Muscle layer of colon (tissue), 2 donors: Measurements from ENCODE around the gene NKAIN4.

Experiments
- H3K27ac ChIP-seq: one replicate; pipeline ENCODE4 v1.7.0; 2013; ENCODE audit warnings: low read depth, mild to moderate bottlenecking, low read length, moderate library complexity
- H3K27me3 ChIP-seq, 2 donors: one replicate each; pipeline ENCODE4 v1.7.0; 2013; ENCODE audit warnings: low read length in 2 of 2, mild to moderate bottlenecking in 2 of 2; ENCODE audit not compliant: insufficient read depth in 2 of 2, control insufficient read depth in 1 of 2
- H3K36me3 ChIP-seq: one replicate; pipeline ENCODE4 v1.7.0; 2013; ENCODE audit warnings: mild to moderate bottlenecking, low read length; ENCODE audit not compliant: insufficient read depth
- H3K4me1 ChIP-seq: one replicate; pipeline ENCODE4 v1.7.0; 2013; ENCODE audit warnings: mild to moderate bottlenecking, low read length; ENCODE audit not compliant: insufficient read depth
- H3K4me3 ChIP-seq, 2 donors: one replicate each; pipeline ENCODE4 v1.7.0; 2013; ENCODE audit warnings: low read length in 2 of 2, low read depth in 1 of 2, mild to moderate bottlenecking in 1 of 2, moderate library complexity in 1 of 2
- H3K9ac ChIP-seq: one replicate; pipeline ENCODE4 v1.7.0; 2013; ENCODE audit warnings: low read length
- H3K9me3 ChIP-seq: one replicate; pipeline ENCODE4 v1.7.0; 2013; ENCODE audit warnings: mild to moderate bottlenecking, low read length
- donor health status: abdominal sarcoma.
- donor health status: Adenocarcinoma of cecum.

The NKAIN4 gene

DNA sequence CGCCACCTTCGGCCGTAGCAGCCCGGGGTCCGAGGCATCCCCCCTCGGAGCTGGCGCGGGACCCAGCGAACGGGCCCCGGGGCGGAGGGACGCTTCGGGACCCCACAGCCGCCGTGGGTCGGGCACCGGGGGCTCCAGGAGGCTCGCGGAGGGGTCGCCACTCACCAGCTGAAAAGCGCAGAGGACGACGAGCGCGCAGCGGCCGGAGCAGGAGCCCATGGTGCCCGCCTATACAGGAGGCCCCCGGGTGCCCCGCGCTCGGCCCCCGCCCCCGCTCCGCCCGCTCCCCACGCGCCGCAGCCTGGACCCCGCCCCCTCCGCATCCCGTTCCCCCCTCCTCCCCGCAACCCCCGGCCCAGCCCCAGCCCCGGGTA lies at the start of gene NKAIN4:
Gene NKAIN4 (minus strand): TSS at position 232 of the 374 bp plus-strand sequence. CDS start 13 bp downstream, at position 219.
- H3K4me3 ChIP-seq, result no peak within 1 kb of the TSS
- H3K4me1 ChIP-seq, result no peaks in the 10 kb centered on the region
- peaks cover 9 to 32% of the 10 kb centered on the region in 2 donors for H3K27me3 ChIP-seq
- H3K36me3 ChIP-seq, result no peaks in the 10 kb centered on the region
- no peak within 1 kb of the TSS for H3K9ac ChIP-seq
- no peak within 1 kb of the TSS for H3K27ac ChIP-seq
- H3K9me3 ChIP-seq, result no peaks in the 10 kb centered on the region

DNA sequence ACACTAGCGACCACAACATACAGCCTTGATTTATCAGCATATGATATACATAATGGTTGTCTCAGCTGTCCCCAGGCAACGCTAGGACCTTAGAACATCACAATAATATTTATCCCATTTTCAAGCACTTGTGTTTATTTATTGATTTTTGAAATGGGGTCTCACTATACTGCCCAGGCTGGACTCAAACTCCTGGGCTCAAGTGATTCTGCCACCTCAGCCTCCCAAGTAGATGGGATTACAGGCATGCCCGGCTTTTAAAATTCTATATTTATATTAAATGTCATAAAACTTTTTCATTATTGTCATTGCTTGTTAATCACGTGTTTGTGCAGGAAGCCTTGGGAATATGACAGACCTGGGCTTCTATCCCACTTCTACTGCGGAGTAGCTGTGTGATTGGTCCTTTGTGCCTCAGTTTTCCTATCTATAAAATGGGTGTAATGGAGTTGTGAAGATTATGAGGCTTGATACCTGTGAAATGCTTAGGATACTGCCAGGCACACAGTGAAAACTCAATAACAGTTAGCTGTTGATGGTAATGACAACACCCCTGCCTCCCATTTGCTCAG lies 48.9 kb upstream of the NKAIN4 start:
- Histone ChIP-seq H3K4me1 (no peaks in the 10 kb centered on the region), H3K9ac (no peak overlapping the region), H3K4me3 (no peak overlapping the region), H3K9me3 (peaks cover 6% of the 10 kb centered on the region), H3K36me3 (no peaks in the 10 kb centered on the region), H3K27me3 (peaks cover 0 to 38% of the 10 kb centered on the region in 2 donors), H3K27ac (no peak overlapping the region)

DNA sequence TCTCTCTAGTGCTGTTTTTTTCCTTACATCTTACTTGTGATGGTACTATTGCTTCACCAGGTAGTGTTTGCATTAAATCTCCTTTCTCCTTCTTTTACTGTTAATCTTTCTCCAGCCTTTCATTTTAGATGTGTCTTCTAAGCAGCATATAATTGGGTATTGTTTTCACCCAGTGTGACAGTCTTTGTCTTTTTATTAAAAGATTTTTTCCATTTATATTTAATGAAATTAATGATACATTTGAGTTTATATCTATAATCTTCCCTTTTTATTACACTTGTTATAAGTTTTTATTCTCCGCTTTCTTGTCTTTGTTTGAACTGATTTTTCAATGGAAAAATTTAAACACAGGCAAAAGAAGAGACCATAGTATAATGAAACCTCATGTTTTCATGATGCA lies 47.4 kb upstream of the NKAIN4 start:
- no peak overlapping the region for H3K4me3 ChIP-seq
- H3K36me3 ChIP-seq, result no peaks in the 10 kb centered on the region
- no peaks in the 10 kb centered on the region for H3K4me1 ChIP-seq
- H3K27me3 ChIP-seq, result peaks cover 0 to 37% of the 10 kb centered on the region in 2 donors
- no peak overlapping the region for H3K27ac ChIP-seq
- peaks cover 6% of the 10 kb centered on the region for H3K9me3 ChIP-seq
- no peak overlapping the region for H3K9ac ChIP-seq

DNA sequence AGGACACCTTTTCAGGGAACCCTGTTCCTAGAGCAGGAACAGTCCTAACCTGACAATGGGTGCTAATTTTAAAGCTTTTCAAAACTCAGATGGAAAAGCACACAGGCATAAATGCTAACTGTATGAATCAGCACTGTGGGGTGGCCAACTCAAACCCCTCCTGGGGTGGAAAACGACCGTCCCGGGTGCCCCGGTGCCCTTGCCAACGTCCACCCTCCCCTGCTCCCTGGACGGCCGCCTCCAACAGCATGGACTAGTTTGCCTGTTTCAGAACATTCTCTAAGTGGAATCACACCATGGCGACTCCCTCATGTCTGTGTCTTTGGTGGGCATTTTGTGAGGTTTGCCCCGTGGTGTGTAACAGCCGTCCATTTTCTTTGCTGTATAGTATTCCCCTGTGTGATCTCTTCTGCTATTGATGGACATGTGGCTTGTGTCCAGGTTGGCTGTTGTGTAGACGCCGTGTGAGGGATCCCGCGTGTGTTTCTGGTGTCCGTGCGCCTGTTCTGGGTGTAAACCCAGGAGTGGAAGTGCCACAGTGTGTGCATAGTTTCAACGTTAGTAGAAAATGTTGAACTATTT lies 44.6 kb upstream of the NKAIN4 start:
- H3K36me3 ChIP-seq, result no peaks in the 10 kb centered on the region
- H3K9me3 ChIP-seq, result peaks cover 6% of the 10 kb centered on the region
- no peak overlapping the region for H3K27ac ChIP-seq
- no peak overlapping the region for H3K9ac ChIP-seq
- H3K4me3 ChIP-seq, result no peak overlapping the region
- no peaks in the 10 kb centered on the region for H3K4me1 ChIP-seq
- H3K27me3 ChIP-seq, result peaks cover 0 to 49% of the 10 kb centered on the region in 2 donors

DNA sequence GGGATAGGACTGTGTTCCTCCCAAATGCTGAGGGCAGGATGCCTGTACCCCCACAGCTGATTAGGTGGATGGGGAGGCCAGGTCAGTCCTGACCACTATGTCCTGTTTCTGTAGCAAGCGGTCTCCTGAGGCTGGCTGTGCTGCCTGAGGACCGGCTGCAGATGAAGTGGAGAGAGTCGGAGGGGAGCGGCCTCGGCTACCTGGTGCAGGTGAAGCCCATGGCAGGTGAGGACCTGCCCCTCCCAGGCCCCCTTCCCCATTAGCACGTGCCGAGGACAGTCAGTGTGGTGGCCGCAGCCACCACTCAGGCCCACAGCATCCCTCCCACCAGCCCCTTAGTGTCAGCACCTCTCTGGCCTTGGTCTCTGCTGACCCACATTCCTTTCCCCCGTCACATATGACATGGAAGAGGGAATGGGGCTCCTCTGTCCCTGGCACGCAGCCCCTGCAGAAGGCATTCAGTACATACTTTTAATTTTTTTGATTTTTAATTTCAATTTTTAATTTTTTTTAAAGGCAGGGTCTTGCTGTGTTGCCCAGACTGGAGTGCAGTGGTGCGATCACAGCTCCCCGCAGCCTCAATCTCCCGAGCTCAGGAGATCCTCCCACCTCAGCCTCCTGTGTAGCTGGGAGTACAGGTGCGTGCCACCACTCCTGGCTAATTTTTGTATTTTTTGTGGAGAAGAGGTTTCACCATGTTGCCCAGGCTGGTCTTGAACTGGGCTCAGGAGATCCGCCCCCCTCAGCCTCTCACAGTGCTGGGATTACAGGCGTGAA lies 43.7 kb upstream of the NKAIN4 start:
- Histone ChIP-seq H3K27me3 (peaks cover 0 to 55% of the 10 kb centered on the region in 2 donors), H3K4me3 (no peak overlapping the region), H3K9ac (no peak overlapping the region), H3K4me1 (no peaks in the 10 kb centered on the region), H3K9me3 (peaks cover 6% of the 10 kb centered on the region), H3K36me3 (no peaks in the 10 kb centered on the region), H3K27ac (no peak overlapping the region)

DNA sequence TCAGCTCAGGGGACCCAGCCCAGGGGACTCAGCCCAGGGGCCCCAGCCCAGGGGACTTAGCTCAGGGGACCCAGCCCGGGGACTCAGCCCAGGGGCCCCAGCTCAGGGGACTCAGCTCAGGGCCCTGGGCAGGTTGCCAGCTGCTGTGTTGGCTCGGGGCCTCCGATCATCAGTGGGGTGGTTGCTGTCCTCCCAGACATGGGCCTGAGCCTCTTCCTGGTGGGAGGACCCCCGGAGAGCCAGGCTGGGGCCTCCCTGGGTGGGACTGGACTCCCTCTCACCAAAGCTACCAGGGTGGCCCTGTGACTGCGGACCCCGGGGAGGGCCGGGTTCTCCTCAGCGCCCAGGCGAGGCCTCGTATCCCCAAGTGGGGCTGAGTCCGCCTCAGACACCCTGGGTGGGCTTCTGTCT lies 43.1 kb upstream of the NKAIN4 start:
- H3K27ac ChIP-seq, result no peak overlapping the region

DNA sequence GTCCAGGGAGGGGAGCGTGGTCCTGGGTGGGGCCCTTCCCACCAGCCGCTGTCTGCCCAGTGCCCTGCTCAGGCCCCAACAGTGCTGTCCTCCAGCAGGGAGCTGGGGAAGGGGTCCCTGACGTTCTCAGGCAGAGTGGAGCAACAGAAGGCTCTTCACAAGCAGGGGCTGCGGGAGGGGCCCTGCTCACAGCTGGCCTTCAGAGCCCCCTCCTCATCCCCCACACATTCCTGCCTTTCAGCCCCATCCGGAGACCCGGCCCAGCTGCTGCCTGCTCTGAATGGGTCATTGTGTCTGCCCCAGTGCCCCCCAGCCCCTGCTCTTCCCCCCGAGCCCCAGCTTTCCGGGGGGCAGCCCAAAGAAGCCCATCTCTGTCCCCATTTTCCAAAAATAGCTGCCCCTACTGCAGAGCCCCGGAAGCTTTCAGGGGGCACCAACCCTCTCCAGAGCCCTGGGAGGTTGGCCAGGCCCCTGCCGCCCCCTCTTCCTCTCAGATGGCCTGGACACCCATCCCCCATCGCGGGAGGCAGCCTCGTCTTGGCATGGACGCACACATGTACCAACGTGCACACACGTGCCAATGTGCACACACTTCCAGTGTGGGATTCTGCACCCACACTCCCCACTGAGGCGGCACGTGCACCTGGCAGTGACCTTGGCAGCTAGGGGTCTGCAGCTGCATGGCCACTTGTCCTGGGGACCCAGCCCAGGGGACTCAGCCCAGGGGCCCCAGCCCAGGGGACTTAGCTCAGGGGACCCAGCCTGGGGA lies 42.5 kb upstream of the NKAIN4 start:
- Histone ChIP-seq H3K27me3 (peaks cover 0 to 65% of the 10 kb centered on the region in 2 donors), H3K4me1 (no peaks in the 10 kb centered on the region), H3K9me3 (peaks cover 6% of the 10 kb centered on the region), H3K4me3 (no peak overlapping the region), H3K27ac (no peak overlapping the region), H3K36me3 (no peaks in the 10 kb centered on the region), H3K9ac (no peak overlapping the region)

More for the DNA sequence above, 43.1 kb upstream of the NKAIN4 start:
- Histone ChIP-seq H3K4me1 (no peaks in the 10 kb centered on the region), H3K9ac (no peak overlapping the region), H3K9me3 (peaks cover 6% of the 10 kb centered on the region), H3K27me3 (peaks cover 0 to 61% of the 10 kb centered on the region in 2 donors), H3K36me3 (no peaks in the 10 kb centered on the region), H3K4me3 (no peak overlapping the region)

DNA sequence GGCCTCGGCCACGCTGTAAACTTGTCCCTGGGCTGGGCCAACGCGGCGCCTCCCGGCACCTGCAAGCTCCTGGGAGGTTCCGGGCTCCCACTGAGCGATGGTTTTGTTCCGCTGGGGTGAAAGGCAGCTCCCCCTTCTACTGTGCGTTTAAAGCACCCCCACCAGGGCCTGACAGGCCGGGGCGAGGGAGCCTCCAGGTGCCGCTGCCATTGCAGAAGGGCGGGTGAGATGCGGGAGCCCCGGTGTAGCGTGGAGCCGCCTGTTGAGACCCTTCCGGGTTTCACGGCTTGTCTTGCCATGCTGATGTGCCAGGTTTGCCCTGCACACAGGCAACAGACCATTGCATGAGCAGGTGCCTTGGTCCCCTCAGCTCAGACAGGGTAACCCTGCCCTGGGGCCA lies 41.6 kb upstream of the NKAIN4 start:
- Histone ChIP-seq H3K9ac (no peak overlapping the region), H3K4me1 (no peaks in the 10 kb centered on the region), H3K36me3 (no peaks in the 10 kb centered on the region), H3K9me3 (peaks cover 6% of the 10 kb centered on the region), H3K27me3 (peaks cover 0 to 65% of the 10 kb centered on the region in 2 donors), H3K27ac (no peak overlapping the region), H3K4me3 (no peak overlapping the region)

DNA sequence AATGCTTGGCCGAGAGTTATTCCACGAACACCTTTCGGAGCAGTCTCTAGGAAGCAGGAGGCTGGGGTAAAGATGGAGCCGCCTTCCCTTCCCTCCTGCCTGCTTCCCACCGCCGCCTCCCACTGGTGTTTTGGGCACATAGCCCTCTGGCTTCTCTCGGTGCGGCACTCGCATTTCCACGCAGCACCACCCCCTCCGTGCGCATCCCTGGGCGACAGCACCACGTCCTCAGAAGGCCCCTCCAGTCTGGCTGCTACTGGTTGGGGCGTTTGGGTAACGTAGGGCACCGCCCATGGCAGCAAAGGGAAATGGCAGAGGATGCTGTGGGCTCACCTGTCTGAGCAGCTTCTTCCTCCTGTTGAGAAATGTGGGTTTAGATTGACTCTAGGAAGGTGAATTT lies 41.2 kb upstream of the NKAIN4 start:
- Histone ChIP-seq H3K4me3 (no peak overlapping the region), H3K9ac (no peak overlapping the region), H3K27me3 (peaks cover 0 to 65% of the 10 kb centered on the region in 2 donors), H3K4me1 (no peaks in the 10 kb centered on the region), H3K27ac (no peak overlapping the region), H3K9me3 (peaks cover 6% of the 10 kb centered on the region), H3K36me3 (no peaks in the 10 kb centered on the region)

DNA sequence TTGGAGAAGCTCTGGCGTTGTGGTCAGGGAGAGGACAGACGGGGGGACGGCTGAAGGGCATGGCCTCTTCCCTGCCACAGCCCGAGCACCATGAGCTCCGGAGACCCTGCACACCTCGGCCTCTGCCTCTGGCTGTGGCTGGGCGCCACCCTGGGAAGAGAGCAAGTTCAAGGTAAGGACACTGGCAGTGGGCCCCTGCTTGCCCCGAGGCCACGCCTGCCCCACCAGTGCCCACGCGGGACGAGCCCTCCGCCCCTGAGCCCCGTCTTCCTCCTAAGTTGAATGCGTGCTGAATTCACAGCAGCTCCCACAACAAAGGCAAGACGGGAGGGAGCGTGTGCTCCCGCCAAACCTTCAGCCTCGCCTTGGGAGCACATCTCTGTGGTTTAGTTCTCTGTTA lies 40.8 kb upstream of the NKAIN4 start:
- Histone ChIP-seq H3K9me3 (peaks cover 6% of the 10 kb centered on the region), H3K27me3 (peaks cover 0 to 65% of the 10 kb centered on the region in 2 donors), H3K4me3 (no peak overlapping the region), H3K36me3 (no peaks in the 10 kb centered on the region), H3K4me1 (no peaks in the 10 kb centered on the region), H3K27ac (no peak overlapping the region), H3K9ac (no peak overlapping the region)

DNA sequence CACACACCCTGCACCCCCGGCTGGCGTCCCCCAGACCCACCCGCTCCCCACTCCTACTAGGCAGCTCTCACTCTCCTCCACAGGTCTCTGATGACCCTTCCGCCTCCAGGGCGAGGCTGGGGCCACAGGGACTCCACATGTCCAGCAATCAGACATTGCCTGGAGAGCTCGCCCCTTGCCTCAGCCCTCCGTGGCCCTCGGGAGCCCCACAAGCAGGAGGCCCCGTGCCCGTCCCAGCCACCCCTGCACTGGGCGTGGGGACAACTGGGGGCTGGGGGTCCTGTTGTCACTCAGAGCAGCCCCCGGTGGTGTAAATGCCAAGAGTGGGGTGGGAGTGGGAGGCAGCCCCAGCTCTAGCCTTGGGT lies 40.3 kb upstream of the NKAIN4 start:
- Histone ChIP-seq H3K9ac (no peak overlapping the region), H3K27ac (no peak overlapping the region), H3K36me3 (no peaks in the 10 kb centered on the region), H3K4me1 (no peaks in the 10 kb centered on the region), H3K27me3 (peaks cover 0 to 65% of the 10 kb centered on the region in 2 donors), H3K9me3 (peaks cover 6% of the 10 kb centered on the region), H3K4me3 (no peak overlapping the region)
